ENCODE data around the gene MYO16.

DNA sequence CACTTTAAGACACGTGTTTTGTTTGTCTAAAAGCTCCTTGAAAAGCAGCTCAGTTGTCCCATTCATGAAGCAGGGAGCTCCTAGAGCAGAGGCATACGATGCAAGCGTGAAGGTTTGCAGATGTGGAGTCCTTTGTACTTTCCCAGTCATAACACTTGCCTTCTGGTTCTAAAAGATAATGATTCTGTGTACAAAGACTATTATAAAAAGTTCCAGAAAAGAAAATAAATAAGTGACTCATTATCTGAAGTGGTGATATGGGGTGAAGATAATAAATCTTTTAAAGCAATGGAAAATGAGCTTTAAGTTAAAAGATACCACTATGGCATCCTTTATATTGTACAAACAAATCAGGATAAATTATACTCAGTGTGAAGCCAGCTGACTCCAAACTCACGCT lies 569.9 kb downstream of the MYO16 start:
- TF ChIP-seq CTCF (conservative IDR thresholded peaks at IDR 0.05) (no peak), ZFX (IDR thresholded peaks at IDR 0.05) (no peak)

Measured in C4-2B (cell line).